Spleen (tissue), 7 donors: ENCODE data around the gene ECI1.

Experiments
- POLR2AphosphoS5 ChIP-seq, 3 donors: sonication (generic); formaldehyde crosslinking; IDR thresholded peaks; one replicate each; pipeline ENCODE4 v1.5.1; 2017; ENCODE audit warnings: antibody characterized with exemption in 3 of 3
- TF ChIP-seq, protein P1 (sequence below), 11 experiments: fragments of 200-600 bp in 7 of 11; fragments of 450-650 bp in 4 of 11; sonication (generic) in 4 of 11; IDR thresholded peaks in 8 of 11; conservative IDR thresholded peaks in 3 of 11; 1 replicate in 7 of 11; 2 replicates in 4 of 11; pipeline versions ENCODE4 v1.4.0 to v1.8.0; 2016 to 2021; ENCODE audit warnings: antibody characterized with exemption in 11 of 11, inconsistent platforms in 4 of 11, mild to moderate bottlenecking in 1 of 11
- donor health status: DM: no; HTN: no; CAD: no; lungs with moderate emphysema.
- donor health status: DM: no; HTN: no; CAD: no.
- donor health status: DM: no; HTN: no; CAD: no.

GRCh38 chr16:2229091-2229490 is 22.3 kb downstream of the ECI1 start:
- TF ChIP-seq, protein P1, sequence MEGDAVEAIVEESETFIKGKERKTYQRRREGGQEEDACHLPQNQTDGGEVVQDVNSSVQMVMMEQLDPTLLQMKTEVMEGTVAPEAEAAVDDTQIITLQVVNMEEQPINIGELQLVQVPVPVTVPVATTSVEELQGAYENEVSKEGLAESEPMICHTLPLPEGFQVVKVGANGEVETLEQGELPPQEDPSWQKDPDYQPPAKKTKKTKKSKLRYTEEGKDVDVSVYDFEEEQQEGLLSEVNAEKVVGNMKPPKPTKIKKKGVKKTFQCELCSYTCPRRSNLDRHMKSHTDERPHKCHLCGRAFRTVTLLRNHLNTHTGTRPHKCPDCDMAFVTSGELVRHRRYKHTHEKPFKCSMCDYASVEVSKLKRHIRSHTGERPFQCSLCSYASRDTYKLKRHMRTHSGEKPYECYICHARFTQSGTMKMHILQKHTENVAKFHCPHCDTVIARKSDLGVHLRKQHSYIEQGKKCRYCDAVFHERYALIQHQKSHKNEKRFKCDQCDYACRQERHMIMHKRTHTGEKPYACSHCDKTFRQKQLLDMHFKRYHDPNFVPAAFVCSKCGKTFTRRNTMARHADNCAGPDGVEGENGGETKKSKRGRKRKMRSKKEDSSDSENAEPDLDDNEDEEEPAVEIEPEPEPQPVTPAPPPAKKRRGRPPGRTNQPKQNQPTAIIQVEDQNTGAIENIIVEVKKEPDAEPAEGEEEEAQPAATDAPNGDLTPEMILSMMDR (IDR thresholded peaks at IDR 0.05 in 8 of 11, conservative IDR thresholded peaks at IDR 0.05 in 3 of 11), result no peak
- peak in 1 of 3 donors; percentile 15 for TF ChIP-seq POLR2AphosphoS5 (IDR thresholded peaks at IDR 0.05)
